CD14-positive monocyte (primary cell): ENCODE data around the gene OR6C76. TPM values are rescaled to one million over a fixed set of nuclear protein-coding genes. Genes with fewer than 3 reads are reported as not detected.
"Not testable (repeated sequence)": the region's sequence is repeated elsewhere in the genome, so short reads cannot be mapped to it uniquely, and the experiment has no call there.

Source experiments
- DNase-seq, 3 donors: peaks; one replicate each; pipeline ENCODE4 v3.0.0-alpha.2; 2011 to 2022
- H2AFZ ChIP-seq: 2 replicates; pipeline ENCODE4 v1.6.0; 2012; ENCODE audit warnings: mild to moderate bottlenecking, low read depth, low read length, inconsistent platforms; ENCODE audit not compliant: insufficient read depth, poor library complexity, severe bottlenecking
- H3K27ac ChIP-seq, 2 donors: 1 replicate in 1 of 2; 2 replicates in 1 of 2; pipeline ENCODE4 v1.5.1; 2012 to 2013; ENCODE audit warnings: low read length in 2 of 2, control low read depth in 1 of 2, inconsistent platforms in 1 of 2, low read depth in 1 of 2, mild to moderate bottlenecking in 1 of 2
- H3K27me3 ChIP-seq, 2 donors: one replicate each; pipeline versions ENCODE4 v1.6.0 to v1.6.1; 2011 to 2013; ENCODE audit warnings: low read length in 2 of 2; ENCODE audit not compliant: control insufficient read depth in 2 of 2, insufficient read depth in 2 of 2
- H3K36me3 ChIP-seq, 2 donors: replicated peaks in 1 of 2; 1 replicate in 1 of 2; 2 replicates in 1 of 2; pipeline versions ENCODE4 v1.5.1 to v1.6.1; 2012 to 2013; ENCODE audit warnings: low read length in 2 of 2, control low read depth in 1 of 2, inconsistent platforms in 1 of 2, mild to moderate bottlenecking in 1 of 2; ENCODE audit not compliant: insufficient read depth in 2 of 2, control insufficient read depth in 1 of 2
- H3K4me1 ChIP-seq, 2 donors: 1 replicate in 1 of 2; 2 replicates in 1 of 2; pipeline versions ENCODE4 v1.5.1 to v1.6.1; 2012 to 2013; ENCODE audit warnings: low read length in 2 of 2, control low read depth in 1 of 2, inconsistent platforms in 1 of 2, mild to moderate bottlenecking in 1 of 2, moderate library complexity in 1 of 2; ENCODE audit not compliant: insufficient read depth in 2 of 2, control insufficient read depth in 1 of 2
- H3K4me2 ChIP-seq: replicated peaks from 2 replicates; pipeline ENCODE3; 2012; ENCODE audit warnings: low read length, moderate library complexity, mild to moderate bottlenecking; ENCODE audit not compliant: poor library complexity, severe bottlenecking; ENCODE audit errors: extremely low read depth
- H3K4me3 ChIP-seq, 3 experiments: fragments of 200-600 bp in 1 of 3; sonication (generic) in 1 of 3; replicated peaks in 1 of 3; 1 replicate in 2 of 3; 2 replicates in 1 of 3; pipeline ENCODE4 v1.5.1; 2011 to 2013; ENCODE audit warnings: low read length in 3 of 3, mild to moderate bottlenecking in 3 of 3, control low read depth in 2 of 3, low read depth in 2 of 3, inconsistent platforms in 1 of 3, moderate library complexity in 1 of 3
- H3K79me2 ChIP-seq: 2 replicates; pipeline ENCODE4 v1.6.0; 2012; ENCODE audit warnings: mild to moderate bottlenecking, control low read depth, inconsistent platforms, low read length, moderate library complexity; ENCODE audit not compliant: insufficient read depth
- H3K9ac ChIP-seq: 2 replicates; pipeline ENCODE4 v1.6.0; 2017; ENCODE audit warnings: low read length, mild to moderate bottlenecking; ENCODE audit not compliant: insufficient read depth, poor library complexity, severe bottlenecking
- H3K9me3 ChIP-seq, 2 donors: replicated peaks in 1 of 2; 1 replicate in 1 of 2; 2 replicates in 1 of 2; pipeline versions ENCODE4 v1.5.1 to v1.6.1; 2012 to 2013; ENCODE audit warnings: low read length in 2 of 2, control low read depth in 1 of 2; ENCODE audit not compliant: control insufficient read depth in 1 of 2, insufficient read depth in 1 of 2
- H4K20me1 ChIP-seq: 2 replicates; pipeline ENCODE4 v1.6.0; 2012; ENCODE audit warnings: mild to moderate bottlenecking, low read length, control low read depth, moderate library complexity; ENCODE audit not compliant: insufficient read depth
- H3K27ac Mint-ChIP-seq, 7 donors: one replicate each; pipeline ENCODE4 v1.8.0; 2020; ENCODE audit warnings: mild to moderate bottlenecking in 7 of 7, mixed read lengths in 7 of 7, moderate library complexity in 6 of 7, inconsistent platforms in 2 of 7
- H3K27me3 Mint-ChIP-seq, 3 donors: one replicate each; pipeline ENCODE4 v1.8.0; 2021 to 2022; ENCODE audit warnings: low read depth in 3 of 3, mild to moderate bottlenecking in 3 of 3, mixed read lengths in 3 of 3, moderate library complexity in 3 of 3, inconsistent platforms in 1 of 3
- H3K36me3 Mint-ChIP-seq, 2 donors: one replicate each; pipeline ENCODE4 v1.8.0; 2020; ENCODE audit warnings: mixed read lengths in 2 of 2, inconsistent platforms in 1 of 2, mild to moderate bottlenecking in 1 of 2
- H3K4me1 Mint-ChIP-seq: one replicate; pipeline ENCODE4 v1.8.0; 2020; ENCODE audit warnings: mild to moderate bottlenecking, mixed read lengths
- H3K4me3 Mint-ChIP-seq, 2 donors: one replicate each; pipeline ENCODE4 v1.8.0; 2020; ENCODE audit warnings: mild to moderate bottlenecking in 2 of 2, mixed read lengths in 2 of 2, moderate library complexity in 1 of 2
- H3K9me3 Mint-ChIP-seq, 7 donors: one replicate each; pipeline ENCODE4 v1.8.0; 2020 to 2022; ENCODE audit warnings: mixed read lengths in 7 of 7, mild to moderate bottlenecking in 6 of 7, moderate library complexity in 6 of 7, inconsistent platforms in 2 of 7
- CTCF ChIP-seq: fragments of 200-600 bp; IDR thresholded peaks from one replicate; pipeline ENCODE4 v1.8.0; 2022; ENCODE audit warnings: antibody characterized with exemption, mild to moderate bottlenecking
- WGBS: methylation state at CpG from one replicate; pipeline ENCODE4 v1.1.5; 2013; ENCODE audit warnings: missing lambda C conversion rate; ENCODE audit not compliant: insufficient coverage; 5-methylcytosine and 5-hydroxymethylcytosine counted together
- intact Hi-C, 2 donors: fragments of 100-400 bp; cut with micrococcal nuclease; formaldehyde crosslinking; loops; one replicate each; pipeline versions ENCODE4 v1.15.0 to v1.15.1; 2023
- polyA plus RNA-seq, 3 donors: library from polyadenylated mRNA; depleted of rRNA in 1 of 3; unstranded in 2 of 3; stranded (reverse) in 1 of 3; fragments of 300-500 nt in 2 of 3; fragments of >200 nt in 1 of 3; fragmentation: Illumina TruSeq in 2 of 3; gene quantifications; 1 replicate in 2 of 3; 2 replicates in 1 of 3; pipeline ENCODE4 v1.2.3, GENCODE V29; 2012 to 2021

Gene OR6C76
- polyA plus RNA-seq, 3 donors, result not detected

- H3K27ac ChIP-seq, result no peak overlapping the region
- H3K4me1 Mint-ChIP-seq, result peaks cover 25% of the 10 kb centered on the region
- H3K9me3 Mint-ChIP-seq, result peaks cover 0 to 14% (median 4%) of the 10 kb centered on the region in 7 donors
- H3K9me3 ChIP-seq, result peaks cover 0 to 2% of the 10 kb centered on the region in 2 donors
- H3K4me3 Mint-ChIP-seq, result peak overlapping the region in 1 of 2 donors; percentile 1
- no peak for DNase-seq
- intact Hi-C loops, result no loop called here
- peaks cover 15 to 16% of the 10 kb centered on the region in 2 donors for H3K4me1 ChIP-seq
- H3K27me3 Mint-ChIP-seq, result peaks cover 0 to 2% (median 2%) of the 10 kb centered on the region in 3 donors
- peak overlapping the region; percentile 38 for H2AFZ ChIP-seq
- no peaks in the 10 kb centered on the region for H4K20me1 ChIP-seq
- H3K9ac ChIP-seq, result no peak overlapping the region
- H3K36me3 ChIP-seq, result no peaks in the 10 kb centered on the region
- no peaks in the 10 kb centered on the region for H3K36me3 Mint-ChIP-seq
- WGBS, result 80% methylated on average over 4 of the region's 5 CpGs
- no peak for TF ChIP-seq CTCF
- H3K4me3 ChIP-seq, result no peak overlapping the region
- no peaks in the 10 kb centered on the region for H3K27me3 ChIP-seq
- H3K79me2 ChIP-seq, result no peaks in the 10 kb centered on the region
- no peak overlapping the region for H3K27ac Mint-ChIP-seq
- no peak overlapping the region for H3K4me2 ChIP-seq
Observed at GRCh38 chr12:55446326-55446725, 20.3 kb downstream of the OR6C76 start.

- Mint-ChIP-seq H3K36me3 (no peaks in the 10 kb centered on the region), H3K9me3 (peaks cover 0 to 3% (median 0%) of the 10 kb centered on the region in 7 donors), H3K4me1 (peaks cover 22% of the 10 kb centered on the region), H3K4me3 (no peak overlapping the region), H3K27ac (no peak overlapping the region), H3K27me3 (peaks cover 0 to 2% (median 2%) of the 10 kb centered on the region in 3 donors)
- peaks cover 4 to 6% of the 10 kb centered on the region in 2 donors for H3K27me3 ChIP-seq
- no peaks in the 10 kb centered on the region for H3K9me3 ChIP-seq
- H3K36me3 ChIP-seq, result no peaks in the 10 kb centered on the region
- no peak overlapping the region for H3K27ac ChIP-seq
- TF ChIP-seq CTCF, result no peak
- H3K4me1 ChIP-seq, result peaks cover 15 to 16% of the 10 kb centered on the region in 2 donors
- H3K4me3 ChIP-seq, result no peak overlapping the region
- H3K9ac ChIP-seq, result no peak overlapping the region
- no peak overlapping the region for H2AFZ ChIP-seq
- no peak for DNase-seq
- H3K79me2 ChIP-seq, result no peaks in the 10 kb centered on the region
- intact Hi-C loops, result no loop called here
- H3K4me2 ChIP-seq, result no peak overlapping the region
- no peaks in the 10 kb centered on the region for H4K20me1 ChIP-seq
Observed at GRCh38 chr12:55448825-55449224, 22.8 kb downstream of the OR6C76 start.

GRCh38 chr12:55464926-55465325 lies 38.9 kb downstream of the OR6C76 start:
- DNase-seq, H2AFZ ChIP-seq, H3K9ac ChIP-seq, H3K36me3 ChIP-seq, H3K4me2 ChIP-seq, H3K4me3 Mint-ChIP-seq, intact Hi-C loops, H3K27me3 ChIP-seq, H3K4me3 ChIP-seq, H4K20me1 ChIP-seq, H3K9me3 ChIP-seq, H3K27ac ChIP-seq, H3K36me3 Mint-ChIP-seq, H3K27ac Mint-ChIP-seq, H3K79me2 ChIP-seq, H3K27me3 Mint-ChIP-seq: not testable (repeated sequence)
- peaks cover 10 to 25% of the 10 kb centered on the region in 2 donors for H3K4me1 ChIP-seq
- WGBS, result no CpG with 5 or more reads among the region's 1 CpG
- H3K4me1 Mint-ChIP-seq, result peaks cover 28% of the 10 kb centered on the region
- H3K9me3 Mint-ChIP-seq, result peaks cover 3 to 19% (median 13%) of the 10 kb centered on the region in 7 donors
